Measurements from ENCODE around the gene SLC28A3.

The SLC28A3 gene

DNA sequence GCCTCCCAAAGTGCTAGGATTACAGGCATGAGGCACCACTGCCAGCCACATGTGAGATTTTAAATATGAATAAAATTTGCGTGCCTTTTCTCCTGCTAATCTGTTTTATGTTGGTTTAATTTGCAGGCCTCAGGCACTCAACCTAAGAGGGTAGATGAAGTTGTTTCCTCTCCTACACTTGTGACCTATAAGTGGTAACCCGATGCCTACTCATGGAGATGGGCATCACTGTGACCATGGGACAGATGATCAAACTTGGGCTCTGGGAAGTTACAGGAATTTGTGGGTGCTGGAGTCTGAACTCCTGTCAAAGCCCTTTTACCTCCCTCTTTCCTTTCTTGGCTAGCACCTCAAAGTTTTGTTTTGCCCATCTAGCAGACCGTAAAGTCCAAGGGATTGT, 1.1 kb downstream of the SLC28A3 start:
- DNase-seq = no peak

DNA sequence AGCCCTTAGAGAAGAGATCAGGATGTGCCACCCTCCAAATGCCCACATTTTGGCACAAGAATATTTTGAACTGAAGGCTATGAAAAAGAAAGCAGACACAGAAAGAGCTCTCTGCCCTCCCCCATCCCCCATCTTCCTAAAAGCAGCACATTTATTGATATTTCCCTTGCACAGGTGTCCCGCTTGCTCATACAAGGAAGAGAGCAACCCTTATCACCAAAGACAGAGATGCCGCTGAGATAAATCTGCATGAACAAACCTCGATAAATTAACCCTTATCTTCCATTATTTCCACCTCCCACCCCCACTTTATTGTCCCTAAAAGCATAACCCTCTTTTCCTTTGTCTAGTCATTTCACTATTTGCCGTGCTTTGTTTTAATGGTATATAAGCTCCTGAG, 1.8 kb downstream of the SLC28A3 start:
- DNase-seq = no peak

DNA sequence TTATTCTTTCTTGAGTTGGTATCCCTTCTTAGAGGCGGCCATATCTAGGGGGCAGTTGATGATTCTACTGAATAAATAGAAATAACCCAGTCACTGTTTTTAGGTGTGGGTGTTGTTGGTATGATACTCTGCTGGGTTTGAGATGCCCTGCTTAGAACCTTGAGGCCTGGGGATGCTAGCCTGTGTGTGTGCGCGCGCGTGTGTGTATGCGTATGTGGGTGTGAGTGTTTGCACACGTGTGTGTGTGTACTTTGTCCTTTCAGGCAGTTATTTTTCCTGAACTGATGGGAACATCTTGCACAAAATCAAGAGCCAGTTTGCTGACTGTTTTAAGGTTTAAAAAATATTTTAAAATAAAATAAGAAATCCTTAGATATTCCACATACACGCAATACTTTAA, 3.3 kb downstream of the SLC28A3 start:
- DNase-seq = no peak

DNA sequence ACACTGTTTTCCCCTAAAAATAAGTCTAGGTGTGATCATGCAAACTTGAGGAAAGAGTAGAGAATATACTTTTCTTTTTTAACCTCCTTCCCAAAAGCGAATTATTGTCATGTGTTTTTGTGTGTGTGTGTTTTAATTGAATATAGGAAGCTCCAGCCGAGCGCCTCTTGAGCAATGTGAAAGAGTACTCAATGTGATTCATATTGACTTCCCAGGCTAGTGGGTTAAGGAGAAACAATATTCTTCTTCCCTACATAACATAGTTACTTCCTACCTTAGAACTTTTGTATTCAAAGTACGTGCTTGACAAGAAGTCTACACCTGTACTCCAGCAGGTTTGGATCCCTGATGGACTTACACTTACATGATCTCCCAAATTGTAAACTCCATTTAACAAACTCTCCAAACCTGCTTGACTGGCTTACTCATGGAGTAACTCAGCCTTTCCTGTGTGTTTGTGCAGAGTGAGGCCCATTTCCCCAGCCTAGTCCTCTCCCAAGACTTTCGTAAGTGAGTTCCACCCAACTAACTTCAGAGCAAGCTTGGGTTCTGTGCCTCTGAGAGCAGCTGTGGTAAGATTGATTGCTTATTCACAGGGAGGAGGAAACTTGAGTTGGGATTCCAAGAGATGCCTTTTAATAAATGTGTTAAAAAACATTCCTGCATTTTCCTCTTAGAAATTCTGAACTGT, 9.3 kb downstream of the SLC28A3 start:
- no peak for DNase-seq

DNA sequence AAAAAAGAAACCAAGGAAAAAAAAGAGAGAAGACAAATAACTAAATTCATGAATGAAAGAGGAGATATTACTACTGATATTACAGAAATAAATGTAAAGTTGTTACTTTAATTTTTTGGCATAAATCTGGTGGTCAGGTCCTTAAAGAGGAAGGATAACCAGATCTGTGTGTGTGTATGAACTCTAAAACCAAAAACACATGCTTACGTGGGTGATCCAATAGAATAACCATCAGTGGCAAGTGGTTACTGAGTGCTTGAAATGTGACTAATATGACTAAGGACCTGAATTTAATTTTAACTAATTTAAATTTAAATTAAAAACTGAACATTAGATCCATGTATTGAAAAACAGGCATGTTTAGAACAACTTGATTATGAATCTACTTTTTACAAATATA, 10.3 kb downstream of the SLC28A3 start:
- no peak for DNase-seq

DNA sequence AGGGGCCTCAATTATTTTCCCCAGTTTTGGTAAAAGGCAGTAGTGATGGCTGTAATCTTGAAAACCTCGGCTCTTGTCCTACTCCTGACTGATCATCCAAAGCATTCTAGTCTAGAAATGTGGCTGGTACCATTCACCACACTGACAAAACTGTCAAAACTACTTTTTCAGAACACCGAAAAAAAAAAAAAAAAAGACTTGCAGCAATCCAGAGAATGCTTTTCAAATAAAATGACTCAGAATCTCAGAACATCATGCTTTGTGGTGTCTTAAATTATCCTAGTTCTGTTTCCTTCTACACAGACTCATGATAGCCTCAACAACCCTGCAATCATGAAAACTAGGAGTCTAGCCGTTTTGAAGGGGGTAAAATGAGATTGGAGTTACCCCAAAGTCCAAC, 13.4 kb downstream of the SLC28A3 start:
- no peak for DNase-seq

DNA sequence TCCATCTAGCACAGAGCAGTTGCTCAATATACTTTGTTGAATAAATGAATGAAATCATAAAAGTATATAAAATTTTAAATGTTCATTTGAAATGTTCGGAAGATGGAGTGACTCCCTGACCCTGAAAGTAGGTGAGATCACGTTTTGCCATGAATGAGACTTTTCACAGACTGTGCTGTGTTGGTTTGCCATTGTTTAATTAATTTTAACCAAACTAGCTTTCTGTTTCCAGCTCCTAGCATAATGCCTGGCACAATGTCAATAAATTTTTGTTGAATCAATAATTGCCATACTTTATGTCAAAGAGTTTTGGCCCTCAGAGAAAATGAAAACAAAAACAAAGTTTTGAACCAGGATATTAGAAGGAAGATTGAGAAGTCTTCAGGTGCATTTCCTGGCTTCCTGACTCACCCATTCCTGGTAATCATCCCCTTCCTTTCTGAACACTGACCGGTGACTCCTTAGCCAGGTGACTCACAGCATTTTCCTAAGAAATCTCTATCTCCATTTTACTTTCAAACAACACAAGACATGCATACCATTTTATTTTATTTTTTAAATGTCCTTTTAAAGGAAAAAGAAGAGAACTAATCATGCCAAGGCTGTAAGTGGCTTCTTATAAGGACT, 15.1 kb downstream of the SLC28A3 start:
- DNase-seq = no peak

DNA sequence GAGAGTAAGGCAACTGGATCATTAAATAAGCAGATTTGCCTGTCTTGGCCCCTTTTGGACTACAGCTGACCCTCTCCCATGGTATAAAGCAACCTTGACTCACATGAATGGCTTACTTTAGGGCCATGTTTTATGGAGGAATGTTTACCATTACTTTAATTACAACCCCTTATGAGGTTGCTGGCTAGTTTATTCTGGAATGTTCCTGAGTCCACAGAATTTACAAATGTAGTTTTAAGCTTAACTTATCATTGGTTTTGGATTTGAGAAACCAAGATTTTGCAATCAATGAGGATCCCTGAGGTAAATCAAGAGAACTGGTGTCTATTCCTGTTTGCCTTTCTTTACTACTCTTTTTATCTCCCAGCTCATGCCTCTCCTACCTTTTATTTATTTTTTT, 15.7 kb downstream of the SLC28A3 start:
- DNase-seq = no peak

DNA sequence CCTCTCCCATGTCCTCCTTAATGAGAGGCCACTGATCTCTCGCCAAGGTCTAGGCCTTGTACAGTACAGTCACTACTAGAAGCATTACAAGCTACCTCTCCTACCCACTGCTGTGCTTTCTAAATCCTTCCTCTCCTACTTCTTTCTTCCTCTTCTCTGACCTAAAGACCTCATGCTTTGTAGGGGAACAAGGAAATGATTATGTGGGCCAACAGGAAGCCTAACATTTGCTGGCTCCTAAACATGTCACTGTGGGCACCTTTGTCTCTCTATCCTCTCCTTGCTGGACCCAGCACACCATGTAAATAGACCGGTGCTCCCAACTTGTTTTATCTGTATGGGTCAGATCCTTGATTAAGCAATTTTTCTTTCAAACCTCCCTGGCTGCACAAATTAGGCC, 16.7 kb downstream of the SLC28A3 start:
- peak; percentile 68 for DNase-seq

DNA sequence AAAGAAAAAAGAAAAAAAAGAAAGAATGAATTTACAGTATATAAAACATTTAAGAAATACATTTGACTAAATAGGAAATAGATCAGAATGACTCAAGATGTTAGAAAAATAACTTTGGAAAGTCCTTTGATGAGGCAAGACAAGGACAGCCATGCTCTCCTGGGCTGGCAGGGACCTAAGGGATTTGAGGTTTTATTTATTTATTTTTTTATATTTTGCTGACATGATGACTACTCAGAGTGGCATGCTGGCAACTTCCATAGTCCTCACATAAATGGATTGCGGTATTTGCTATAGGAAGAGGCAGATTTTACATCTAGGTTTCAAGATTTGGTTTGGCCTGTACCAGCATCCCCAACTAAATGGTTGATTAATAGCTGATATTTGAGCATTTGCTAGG, 17.7 kb downstream of the SLC28A3 start:
- no peak for DNase-seq

DNA sequence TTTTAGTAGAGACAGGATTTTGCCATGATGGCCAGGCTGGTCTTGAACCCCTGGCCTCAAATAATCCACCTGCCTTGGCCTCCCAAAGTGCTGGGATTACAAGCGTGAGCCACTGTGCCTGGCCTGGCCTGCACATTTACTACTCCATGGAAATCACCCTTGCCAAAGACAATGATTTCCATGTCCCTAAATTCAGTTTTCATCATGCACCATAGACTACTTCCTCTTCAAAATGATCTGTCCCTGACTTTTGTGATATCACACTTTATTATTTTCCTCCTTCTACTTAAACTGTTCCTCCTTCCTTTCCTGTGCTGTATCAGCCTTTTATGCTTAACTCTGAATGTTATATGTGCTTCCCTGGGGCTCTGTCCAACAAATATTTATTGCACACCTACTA, 20.3 kb downstream of the SLC28A3 start:
- DNase-seq = no peak

DNA sequence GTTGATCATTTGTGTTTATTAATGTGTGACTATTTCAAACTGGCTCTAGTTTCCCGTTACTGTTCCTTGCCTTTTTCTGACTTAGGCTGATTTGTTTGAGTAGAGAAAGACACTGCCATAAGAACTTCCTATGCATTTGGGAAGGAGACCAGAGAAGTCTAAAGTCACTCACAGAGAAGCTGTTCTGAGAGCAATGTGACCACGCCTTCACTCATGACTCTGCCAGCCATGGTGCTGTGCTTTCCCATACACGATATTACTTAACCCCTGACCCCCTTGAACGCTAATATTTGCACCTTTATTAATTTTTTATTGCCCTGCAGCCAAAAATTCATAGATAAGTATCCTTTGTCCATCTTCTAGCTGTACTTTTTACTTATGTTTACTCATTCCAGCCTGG, 20.9 kb downstream of the SLC28A3 start:
- DNase-seq = no peak

DNA sequence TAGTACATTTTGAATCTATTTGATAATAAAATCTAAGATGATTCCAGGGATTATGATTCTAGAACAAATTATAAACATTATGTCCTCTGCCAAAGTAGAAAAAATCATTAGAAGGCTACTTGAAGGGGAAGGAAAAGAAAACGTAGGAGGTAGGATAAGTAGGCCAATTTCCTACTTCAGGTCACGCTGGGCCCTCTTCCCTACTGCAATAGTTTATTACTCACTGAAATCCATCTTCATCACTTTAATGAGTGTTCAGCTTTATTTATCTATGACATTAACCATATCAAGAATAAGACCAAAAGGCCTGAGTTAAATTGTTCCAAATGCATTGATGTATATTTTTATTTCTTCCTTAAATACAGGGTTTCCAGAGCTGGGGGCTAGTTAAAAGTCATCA, 21.6 kb downstream of the SLC28A3 start:
- no peak for DNase-seq

DNA sequence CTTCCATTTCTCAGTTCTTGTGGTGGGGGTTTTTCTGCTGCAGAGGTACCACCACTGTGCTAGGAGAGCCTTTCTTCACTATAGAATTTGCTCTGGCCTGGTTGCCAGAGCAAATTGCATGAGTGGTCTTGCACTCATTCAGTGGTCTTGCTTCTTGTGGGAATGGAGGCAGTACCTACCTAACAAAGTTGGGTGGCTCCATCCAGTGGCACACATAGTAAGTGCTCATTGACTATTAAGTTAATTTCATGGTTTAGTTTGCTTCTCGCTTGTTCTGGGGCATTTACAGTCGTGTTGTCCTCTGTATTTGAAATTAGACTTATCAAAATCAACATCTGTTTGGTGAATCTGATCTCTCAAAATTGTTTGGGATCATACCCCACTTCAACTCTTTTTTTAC, 23.0 kb downstream of the SLC28A3 start:
- no peak for DNase-seq

DNA sequence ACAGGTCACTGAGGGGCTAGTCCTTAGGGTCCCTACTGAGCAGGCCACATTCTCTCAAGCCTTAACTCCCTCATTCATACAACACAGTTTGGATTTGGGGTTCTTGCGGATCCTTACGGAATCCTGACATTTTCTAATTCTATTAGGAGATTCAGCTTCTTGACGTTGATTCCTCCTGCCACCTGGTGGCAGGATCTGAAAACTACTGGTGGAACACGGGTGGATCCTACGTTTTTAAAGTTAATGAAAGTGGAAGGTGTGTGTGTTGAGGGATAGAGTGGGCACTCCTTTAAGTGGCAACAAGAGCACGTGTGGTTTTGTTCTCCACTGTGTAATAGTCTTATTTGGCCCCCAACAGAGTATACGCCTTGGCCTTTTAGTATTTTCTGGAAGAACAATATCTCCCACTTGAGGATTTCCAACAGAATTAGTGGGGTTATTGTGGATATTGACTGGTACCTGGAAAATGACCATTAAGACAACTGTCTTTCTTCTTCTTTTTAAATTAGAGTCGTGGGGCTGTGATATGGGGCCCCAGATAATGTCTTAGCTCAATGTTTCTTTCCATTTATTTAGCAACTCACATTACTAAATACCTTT, 25.2 kb downstream of the SLC28A3 start:
- DNase-seq = no peak

DNA sequence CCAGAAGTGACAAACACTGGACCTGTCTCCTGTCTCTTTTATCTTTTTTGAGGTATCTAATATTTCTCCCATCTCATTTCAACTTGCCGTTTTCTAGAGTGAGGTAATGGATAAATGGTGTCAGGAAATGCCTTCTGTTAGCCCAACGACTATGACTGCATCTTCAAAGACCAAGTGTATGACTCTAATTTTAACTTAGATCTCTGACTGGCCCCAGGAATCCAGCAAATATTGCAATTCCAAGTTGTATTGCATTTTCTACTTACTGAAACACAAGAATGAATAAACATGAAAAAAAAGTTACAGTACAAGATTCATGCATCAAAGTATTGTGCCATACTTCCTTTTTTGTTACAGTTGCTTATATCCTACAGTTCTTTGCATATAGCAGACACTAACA, 26.3 kb downstream of the SLC28A3 start:
- no peak for DNase-seq

DNA sequence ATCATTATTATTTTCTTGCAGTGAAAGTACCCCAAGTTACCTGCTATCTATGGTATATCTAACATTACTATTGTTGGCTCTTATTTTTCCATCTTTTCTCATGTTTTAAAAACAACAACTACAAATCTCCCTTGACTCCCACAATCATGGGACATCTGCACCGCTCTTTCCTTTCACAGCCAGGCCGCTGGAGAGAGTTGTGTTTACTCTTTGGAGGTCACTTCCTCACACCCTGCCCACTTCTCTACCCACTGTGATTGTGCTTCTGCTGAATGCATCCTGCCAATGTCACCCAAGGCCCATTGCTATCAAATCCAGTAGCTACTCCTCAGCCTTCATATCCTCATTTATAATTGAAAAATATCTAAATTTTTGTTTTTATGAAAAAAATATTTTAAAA, 29.7 kb downstream of the SLC28A3 start:
- DNase-seq = no peak

DNA sequence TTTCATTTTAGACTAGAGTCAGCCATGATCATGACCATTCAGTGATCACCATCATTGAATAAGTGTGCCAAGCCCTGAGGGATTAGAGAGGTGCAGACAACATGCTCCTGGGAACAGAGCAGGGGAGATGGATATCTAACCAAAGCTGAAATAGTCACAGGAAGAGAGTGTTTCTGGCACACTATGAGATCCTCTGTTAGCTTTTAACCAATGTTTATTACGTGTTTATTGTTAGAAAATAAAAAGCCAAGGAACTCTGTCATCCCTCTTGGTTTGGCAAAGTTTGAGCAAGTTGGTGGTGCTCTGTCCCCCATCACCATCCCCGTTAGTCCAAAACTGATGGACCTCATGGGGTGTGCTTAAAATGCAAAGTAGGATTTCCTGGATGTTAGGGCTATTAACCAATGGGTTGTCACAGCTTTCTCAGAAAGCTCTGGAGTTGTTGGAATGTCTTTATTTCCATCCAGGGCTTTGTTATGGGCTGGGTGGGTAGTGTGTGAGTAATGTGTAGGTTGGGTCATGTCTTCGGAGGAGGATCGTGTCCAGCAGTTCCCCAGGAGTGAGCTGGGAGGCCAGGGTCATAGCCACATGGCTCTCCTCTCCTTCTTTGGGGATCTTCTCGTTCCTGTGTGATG, 34.9 kb downstream of the SLC28A3 start:
- DNase-seq = no peak

DNA sequence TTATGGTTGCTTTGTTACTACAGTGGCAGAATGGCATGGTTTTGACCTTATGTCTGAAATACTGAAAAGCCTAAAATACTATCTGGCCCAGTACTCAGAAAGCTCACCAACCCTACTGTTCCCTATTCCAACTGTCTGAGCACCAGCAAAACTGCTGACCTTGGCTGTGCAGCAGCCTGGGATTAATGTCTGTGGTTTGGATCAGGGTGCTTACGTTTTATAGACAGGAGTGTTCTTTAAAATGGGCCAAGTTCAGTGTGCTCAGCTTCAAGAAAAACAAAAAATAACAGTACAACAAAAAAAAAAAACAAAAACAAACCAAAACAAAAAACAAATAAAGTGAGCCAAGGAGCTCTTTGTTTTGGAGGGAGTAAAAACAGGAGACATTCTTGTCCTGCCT, 36.4 kb downstream of the SLC28A3 start:
- DNase-seq = no peak

DNA sequence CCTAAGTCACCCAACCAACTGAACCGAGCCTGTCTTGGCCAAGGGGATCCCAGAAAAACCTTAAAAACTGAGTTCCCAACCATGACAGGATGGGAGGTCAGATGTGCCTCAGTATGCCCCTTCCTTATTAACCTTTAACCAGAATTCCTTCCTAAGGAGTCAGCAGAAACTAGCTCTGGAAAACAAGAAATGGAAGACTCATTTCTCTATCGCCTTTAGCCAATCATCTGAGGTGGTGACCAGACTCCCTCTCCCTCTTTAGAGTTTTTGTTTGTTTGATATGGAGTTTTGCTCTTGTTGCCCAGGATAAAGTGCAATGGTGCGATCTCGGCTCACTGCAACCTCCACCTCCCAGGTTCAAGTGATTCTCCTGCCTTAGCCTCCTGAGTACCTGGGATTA, 37.5 kb downstream of the SLC28A3 start:
- no peak for DNase-seq

DNA sequence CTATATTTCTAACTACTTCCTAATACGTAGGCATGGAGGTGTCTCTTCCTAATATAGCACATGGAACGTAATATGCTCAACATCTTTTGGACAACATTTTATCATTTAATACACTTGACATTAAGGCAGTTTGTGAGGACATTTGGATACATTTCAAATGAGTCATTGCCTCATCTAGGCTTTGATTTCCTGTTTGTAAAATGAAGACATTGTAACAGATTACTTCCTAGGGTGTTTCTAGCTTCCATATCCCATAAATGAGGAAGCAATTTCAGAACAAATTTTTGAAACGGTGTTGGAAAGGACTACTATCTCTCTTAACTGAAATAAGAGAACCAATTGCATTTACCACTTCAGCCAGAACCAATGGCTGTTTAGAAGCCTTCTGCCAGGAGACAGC, 38.7 kb downstream of the SLC28A3 start:
- no peak for DNase-seq

DNA sequence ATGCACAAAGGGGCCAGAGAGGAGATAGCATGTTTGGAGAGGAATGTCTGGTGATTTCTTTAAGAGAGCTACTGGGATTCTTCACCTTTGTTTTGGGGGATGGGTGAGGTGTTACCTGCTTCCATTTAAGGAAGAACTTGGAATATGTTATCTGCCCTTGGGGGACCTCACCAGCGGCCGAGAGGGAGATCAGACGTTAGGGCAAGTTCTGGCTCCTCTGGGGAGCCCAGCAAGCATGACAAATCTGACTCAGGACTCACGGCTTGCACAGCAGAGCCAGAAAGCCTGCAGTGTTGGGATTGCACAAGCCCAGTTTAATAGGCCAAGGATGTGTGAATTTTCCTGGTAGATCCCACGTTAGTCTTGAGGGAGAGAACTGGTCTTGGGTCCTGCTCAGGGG, 40.3 kb downstream of the SLC28A3 start:
- no peak for DNase-seq

DNA sequence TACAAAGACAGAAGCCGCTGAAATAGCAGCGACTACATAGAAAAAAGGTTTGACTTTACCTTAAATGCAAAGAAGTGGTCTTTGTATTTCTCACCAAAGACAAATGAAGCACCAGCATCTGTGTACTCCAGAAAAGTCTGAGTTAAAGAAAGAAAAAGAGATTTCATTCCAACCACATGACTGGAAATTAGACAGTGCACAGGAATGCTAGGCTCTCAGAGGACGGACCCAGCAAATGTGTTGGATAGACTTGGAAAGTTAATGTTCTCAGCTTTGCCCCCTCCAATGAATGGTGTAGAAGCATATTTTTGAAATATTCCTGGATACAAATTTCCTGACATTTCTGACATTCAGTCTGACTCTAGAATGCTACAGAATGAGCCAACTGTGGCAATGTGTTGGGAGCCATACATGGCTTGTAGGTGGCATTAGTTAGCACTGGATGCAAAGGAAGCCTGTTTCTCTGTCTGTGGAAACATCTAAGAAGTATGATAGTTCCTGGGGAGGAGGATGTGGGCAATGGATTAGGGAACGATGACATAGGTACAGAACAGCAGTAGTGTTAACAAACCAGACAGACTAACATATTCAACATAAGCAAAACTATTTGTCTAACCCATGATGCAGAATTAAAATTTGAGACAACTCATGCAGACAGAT, 43.3 kb downstream of the SLC28A3 start:
- DNase-seq = no peak
